CD4-positive, alpha-beta T cell treated with Interleukin-21 for 1 hour (primary cell): Measurements from ENCODE around the gene CES4A.
"Not testable (repeated sequence)": the region's sequence is repeated elsewhere in the genome, so short reads cannot be mapped to it uniquely, and the experiment has no call there.

Source experiments
- DNase-seq: peaks from one replicate; pipeline ENCODE4 v3.0.0-alpha.2; 2020

The CES4A gene

GRCh38 chr16:66958857-66959703 lies 29.3 kb upstream of the CES4A start:
- DNase-seq, result no peak

GRCh38 chr16:66959704-66960161 lies 28.7 kb upstream of the CES4A start:
- DNase-seq, result no peak

- no peak for DNase-seq
These were observed 28.1 kb upstream of the CES4A start for GRCh38 chr16:66960270-66960669.

- DNase-seq, result peak; percentile 63
These were observed 27.2 kb upstream of the CES4A start, which contains the start of gene CES3 for GRCh38 chr16:66961065-66961744. CES3 (plus strand) TSS chr16:66961266; CDS start chr16:66961308, 42 bp downstream.

- no peak for DNase-seq
These were observed 26.5 kb upstream of the CES4A start for GRCh38 chr16:66961914-66962313.

GRCh38 chr16:66964049-66964448 lies 24.3 kb upstream of the CES4A start:
- no peak for DNase-seq

GRCh38 chr16:66968847-66969246 lies 19.5 kb upstream of the CES4A start:
- no peak for DNase-seq

GRCh38 chr16:66970775-66971720 lies 17.3 kb upstream of the CES4A start:
- no peak for DNase-seq

- no peak for DNase-seq
These were observed 15.4 kb upstream of the CES4A start for GRCh38 chr16:66972983-66973382.

GRCh38 chr16:66973716-66974115 lies 14.7 kb upstream of the CES4A start:
- DNase-seq, result no peak

GRCh38 chr16:66974156-66974931 lies 14.0 kb upstream of the CES4A start:
- DNase-seq, result not testable (repeated sequence)

- peak; percentile 76 for DNase-seq
These were observed 13.5 kb upstream of the CES4A start for GRCh38 chr16:66974932-66975246.

- DNase-seq, result no peak
These were observed 13.0 kb upstream of the CES4A start for GRCh38 chr16:66975302-66975893.

- DNase-seq, result no peak
These were observed 11.6 kb upstream of the CES4A start for GRCh38 chr16:66976746-66977145.

GRCh38 chr16:66977341-66978113 lies 10.9 kb upstream of the CES4A start:
- DNase-seq, result peak; percentile 85

- DNase-seq, result no peak
These were observed 9.2 kb upstream of the CES4A start for GRCh38 chr16:66979011-66979717.

- DNase-seq, result no peak
These were observed 5.4 kb upstream of the CES4A start for GRCh38 chr16:66983033-66983432.

GRCh38 chr16:66984892-66985311 lies 3.5 kb upstream of the CES4A start:
- peak; percentile 25 for DNase-seq

GRCh38 chr16:66986559-66986958 lies 1.8 kb upstream of the CES4A start:
- no peak for DNase-seq

GRCh38 chr16:66991545-66992077 lies 3.2 kb downstream of the CES4A start:
- no peak for DNase-seq
